Peyer's patch (tissue), 4 donors: Measurements from ENCODE around the gene TBC1D2B.

Source experiments
- POLR2A ChIP-seq, 2 donors: fragments of 450-650 bp; IDR thresholded peaks; one replicate each; pipeline ENCODE4 v1.5.1; 2017; ENCODE audit warnings: antibody characterized with exemption in 2 of 2, mild to moderate bottlenecking in 2 of 2, moderate library complexity in 2 of 2
- TF ChIP-seq, protein P1 (sequence below), 6 experiments: fragments of 450-650 bp in 4 of 6; fragments of 200-600 bp in 2 of 6; sonication (generic) in 1 of 6; IDR thresholded peaks; one replicate each; pipeline ENCODE4 v1.5.1; 2017 to 2019; ENCODE audit warnings: antibody characterized with exemption in 6 of 6, mild to moderate bottlenecking in 3 of 6, moderate library complexity in 1 of 6

DNA sequence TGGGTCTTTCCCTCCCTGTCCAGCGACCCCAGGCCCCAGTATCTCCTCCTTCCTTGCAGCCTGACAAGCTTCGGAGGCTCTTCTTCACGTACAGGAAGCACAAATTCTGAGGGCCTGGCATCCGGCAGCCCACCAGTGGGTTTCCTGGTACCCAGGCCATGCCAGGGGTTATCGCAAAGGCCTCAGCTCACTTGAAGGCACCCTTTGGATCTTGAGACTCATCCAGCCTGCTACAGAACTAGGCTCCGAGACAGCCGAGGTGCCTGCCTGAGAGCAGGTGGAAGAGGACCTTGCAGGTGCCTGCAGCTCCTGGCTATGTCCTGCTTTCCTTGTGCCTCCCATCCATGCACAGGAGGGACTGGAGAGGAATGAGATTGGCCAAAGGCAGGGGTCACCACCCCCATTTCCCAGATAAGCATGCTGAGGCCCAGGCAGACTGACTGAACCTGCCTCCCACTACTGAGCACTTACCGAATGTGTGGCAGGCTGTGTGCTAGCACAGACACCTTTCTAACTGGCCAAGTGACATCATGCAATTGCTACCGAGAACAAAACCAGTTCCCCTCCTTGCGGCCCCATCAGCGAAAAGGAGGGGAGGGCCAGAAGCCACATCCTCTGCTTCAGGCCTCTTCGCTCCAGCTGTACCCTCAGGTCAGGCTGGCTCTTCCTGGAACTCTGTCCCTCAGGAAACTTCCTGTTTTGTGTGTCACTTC, 26.1 kb upstream of the TBC1D2B start:
- no peak for TF ChIP-seq POLR2A (IDR thresholded peaks at IDR 0.05)
- TF ChIP-seq, protein P1, sequence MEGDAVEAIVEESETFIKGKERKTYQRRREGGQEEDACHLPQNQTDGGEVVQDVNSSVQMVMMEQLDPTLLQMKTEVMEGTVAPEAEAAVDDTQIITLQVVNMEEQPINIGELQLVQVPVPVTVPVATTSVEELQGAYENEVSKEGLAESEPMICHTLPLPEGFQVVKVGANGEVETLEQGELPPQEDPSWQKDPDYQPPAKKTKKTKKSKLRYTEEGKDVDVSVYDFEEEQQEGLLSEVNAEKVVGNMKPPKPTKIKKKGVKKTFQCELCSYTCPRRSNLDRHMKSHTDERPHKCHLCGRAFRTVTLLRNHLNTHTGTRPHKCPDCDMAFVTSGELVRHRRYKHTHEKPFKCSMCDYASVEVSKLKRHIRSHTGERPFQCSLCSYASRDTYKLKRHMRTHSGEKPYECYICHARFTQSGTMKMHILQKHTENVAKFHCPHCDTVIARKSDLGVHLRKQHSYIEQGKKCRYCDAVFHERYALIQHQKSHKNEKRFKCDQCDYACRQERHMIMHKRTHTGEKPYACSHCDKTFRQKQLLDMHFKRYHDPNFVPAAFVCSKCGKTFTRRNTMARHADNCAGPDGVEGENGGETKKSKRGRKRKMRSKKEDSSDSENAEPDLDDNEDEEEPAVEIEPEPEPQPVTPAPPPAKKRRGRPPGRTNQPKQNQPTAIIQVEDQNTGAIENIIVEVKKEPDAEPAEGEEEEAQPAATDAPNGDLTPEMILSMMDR (IDR thresholded peaks at IDR 0.05), result no peak
